Ecto neural progenitor cell (in vitro differentiated cells): ENCODE measurements around the gene FAM20A.
"Not testable (repeated sequence)": the region's sequence is repeated elsewhere in the genome, so short reads cannot be mapped to it uniquely, and the experiment has no call there.

ENCODE experiments used
- DNase-seq: peaks from one replicate; pipeline ENCODE4 v3.0.0-alpha.2; 2018; ENCODE audit warnings: low spot score

The FAM20A gene

DNA sequence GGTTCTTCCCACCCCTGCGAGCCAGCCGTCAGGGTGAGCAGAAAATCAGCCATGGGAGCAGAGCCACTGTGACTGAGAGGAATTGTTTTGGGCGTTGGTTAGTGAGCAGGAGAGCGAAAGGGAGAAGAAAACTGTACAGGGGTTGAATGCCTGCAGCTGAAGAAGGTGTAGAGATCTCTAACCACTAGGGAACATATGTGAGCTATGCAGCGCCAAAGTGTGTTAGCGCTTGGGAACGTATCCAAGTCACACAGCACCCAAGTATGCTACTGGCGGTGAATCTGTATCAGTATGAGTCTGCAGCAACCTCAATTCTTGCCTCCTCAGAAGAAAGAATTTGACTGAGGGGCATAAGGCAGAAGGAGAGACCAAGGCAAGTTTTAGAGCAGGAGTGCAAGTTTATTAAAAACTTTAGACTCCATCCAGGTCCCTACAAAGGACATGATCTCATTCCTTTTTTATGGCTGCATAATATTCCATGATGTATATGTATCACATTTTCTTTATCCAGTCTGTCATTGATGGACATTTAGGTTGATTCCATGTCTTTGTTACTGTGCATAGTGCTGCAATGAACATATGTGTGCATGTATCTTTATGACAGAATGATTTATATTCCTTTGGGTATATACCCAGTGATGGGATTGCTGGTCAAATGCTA, 108.6 kb downstream of the FAM20A start:
- not testable (repeated sequence) for DNase-seq

DNA sequence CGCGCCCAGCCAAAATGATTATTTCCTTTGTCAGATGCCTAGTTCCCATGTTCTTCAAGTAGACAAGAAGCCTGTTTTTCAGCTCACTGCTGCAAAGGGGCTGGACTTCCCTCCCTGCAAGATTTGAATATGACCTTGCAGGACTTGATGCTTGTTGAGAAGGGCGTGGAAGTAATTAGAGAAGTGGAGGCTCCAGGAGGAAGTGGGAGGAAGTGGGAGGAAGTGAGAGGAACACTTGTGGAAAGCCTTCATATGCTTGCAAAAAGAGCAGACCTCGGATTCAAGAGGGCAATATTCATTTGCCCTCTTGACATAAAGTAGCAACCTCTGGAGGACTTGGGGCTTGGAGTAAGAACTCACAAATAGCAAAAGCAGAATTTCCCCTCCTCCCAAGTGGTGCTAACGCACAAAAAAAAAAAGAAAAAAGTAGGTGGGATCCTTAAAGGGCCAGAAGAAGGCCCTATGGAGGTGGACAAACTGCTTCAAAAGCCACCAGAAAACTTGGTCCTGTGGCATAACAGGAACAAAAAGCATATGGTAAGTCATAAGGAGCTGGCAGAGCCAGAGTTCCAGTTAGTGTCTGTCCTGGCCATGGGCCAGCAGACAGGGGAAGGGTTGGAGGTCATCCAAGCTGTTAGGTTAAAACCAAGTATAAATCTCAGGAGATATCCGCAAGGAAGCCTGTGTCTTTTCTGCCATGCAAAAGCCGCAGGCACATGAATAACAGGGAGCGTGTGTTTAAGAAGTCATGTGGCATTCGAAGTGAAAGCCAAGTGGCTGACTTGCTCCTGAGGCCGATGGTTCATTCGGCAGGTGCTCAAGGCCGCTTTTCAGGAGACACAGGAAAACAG, 109.6 kb downstream of the FAM20A start:
- DNase-seq = no peak

DNA sequence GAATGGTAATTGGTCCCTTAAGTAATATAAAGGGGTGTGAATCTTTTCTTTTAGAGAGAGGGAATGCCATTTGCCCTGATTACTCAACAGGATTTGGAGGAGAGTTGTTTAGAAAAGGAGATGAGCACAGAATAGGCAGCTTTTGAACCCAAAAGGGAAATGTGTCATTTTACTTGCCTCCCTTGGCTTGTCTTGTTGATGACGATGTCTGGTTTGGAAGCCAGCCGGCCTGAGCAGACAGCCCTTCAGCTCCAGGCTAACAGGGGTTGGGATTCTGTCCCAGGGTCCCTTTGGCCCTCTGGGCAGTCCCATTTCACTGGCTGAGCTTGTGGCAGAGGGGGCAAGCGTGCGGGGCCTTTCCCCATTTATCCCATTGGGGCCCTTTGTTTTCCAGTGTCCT, 111.2 kb downstream of the FAM20A start:
- no peak for DNase-seq
